ENCODE data around the gene ETV7. TPM values are rescaled to one million over a fixed set of nuclear protein-coding genes. Genes with fewer than 3 reads are reported as not detected.

ETV7 gene
- total RNA-seq, 1 donor from 2014 or later, result 0.29 TPM

DNA sequence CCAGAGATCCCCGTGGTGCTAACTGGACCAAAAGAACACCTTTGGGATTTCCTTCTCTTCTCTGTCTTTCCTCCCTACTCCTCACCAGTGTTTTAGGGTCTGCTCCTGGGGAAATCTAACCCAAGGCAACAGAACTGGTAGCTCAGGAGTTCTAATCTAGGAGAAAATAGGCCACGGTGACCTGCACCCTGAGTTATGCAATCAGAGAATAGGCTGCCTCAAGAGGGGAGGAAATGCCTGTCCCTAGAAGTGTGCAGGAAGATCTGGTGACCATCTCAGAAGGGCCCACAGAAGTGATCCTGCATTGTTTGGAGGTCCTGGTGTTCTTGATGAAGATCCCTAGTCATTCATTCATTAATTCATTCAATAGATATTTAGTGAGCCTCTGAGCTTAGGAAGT lies 3.4 kb downstream of the ETV7 start:
- DNase-seq (ENCODE audit: low spot score), result no peak

DNA sequence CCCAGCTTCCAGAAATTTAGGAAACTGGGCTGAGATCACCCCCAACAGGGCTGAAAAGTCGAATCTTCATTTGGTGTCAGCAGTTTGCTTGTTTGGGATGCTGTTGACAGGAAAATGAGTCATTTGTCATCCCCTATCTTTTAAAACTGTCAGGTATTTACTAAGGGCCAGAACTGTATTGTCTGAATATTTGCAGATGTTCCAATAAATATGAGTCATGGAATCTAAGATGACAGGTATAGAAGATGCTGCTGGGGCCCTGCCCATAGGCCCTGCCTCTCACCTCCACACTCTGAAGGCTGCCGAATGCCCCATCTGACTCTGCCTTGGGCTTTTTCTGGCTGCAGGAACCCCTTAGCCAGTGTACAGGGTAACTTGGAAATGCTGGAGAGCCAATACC lies 3.9 kb downstream of the ETV7 start:
- no peak for DNase-seq (ENCODE audit: low spot score)

DNA sequence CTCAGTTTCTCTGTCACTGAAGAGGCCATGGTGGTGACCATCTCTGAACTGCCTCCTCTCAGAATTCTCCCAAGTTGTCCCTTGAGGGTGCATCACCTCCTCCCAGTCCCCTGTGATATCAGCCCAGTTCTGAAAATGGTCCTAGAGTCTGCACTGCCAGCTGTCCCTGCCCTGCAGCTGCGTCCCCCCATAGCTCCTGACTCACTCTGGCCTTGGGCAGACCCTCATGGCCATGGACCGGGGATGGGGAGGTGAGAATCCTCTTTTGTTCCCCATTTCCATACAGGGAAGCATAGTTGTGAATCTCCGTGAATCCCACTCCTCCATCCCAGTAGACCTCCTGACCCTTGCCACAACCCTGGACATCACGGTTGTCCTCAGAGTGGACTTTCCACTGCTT lies 4.5 kb downstream of the ETV7 start:
- DNase-seq (ENCODE audit: low spot score), result peak; percentile 59

DNA sequence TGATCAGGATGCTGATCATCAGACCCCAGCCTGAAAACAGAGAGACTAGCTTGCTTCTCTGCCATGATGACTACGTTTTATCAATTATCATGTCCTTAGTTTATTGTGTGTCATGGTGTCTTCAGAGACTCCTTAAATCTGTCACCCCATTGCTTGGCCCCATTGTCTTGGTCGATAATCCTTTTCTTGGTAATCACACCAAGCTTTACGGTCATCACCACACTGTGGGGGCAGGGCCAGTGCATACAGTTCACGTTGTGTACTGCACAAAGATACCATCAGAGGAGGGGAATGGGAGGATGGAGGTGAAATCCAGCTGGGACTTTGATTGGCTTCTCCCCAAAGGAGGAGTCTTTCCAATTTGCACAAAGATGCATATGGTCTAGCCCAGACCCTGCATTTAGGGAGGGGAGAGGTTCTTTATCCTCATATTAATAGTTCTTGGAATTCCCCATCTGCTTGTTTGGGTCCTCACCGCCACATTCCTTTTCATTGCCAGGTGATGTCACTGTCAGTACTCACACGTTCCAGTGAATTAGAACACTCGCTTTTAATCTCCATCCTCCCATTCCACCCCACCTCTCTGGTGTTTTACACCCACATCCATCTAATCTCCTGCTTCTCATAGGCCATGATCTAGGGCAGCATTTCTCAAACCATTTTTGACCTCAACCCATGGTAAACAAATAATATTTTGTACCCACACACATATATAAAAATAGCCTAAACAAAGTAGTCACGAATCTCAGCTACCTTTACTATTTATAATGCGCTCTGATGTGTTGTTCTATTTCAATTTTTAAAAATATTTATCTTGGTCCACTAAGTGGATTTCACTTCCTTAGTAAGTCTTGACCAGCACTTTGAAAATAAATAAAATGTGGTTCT lies 5.7 kb downstream of the ETV7 start:
- DNase-seq (ENCODE audit: low spot score), result no peak

DNA sequence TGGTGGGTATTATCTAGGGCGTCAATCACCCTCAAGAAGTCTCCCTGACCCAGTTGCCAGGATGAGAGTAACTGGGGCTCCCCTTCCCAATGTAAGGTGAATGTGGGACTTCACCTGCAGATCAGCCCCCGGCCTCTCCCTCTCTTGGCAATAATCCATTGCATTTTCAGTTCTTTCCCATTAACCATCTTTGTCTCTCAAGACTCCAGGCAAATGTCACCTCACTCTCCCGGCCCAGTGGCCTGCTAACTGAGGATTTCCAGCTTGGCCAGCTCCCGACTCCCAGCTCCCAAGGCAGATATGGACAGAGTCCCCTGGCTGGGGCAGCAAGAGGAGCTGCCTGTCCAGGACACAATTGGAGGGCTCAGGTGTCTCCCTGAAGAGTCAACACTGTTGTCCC lies 7.3 kb downstream of the ETV7 start:
- DNase-seq (ENCODE audit: low spot score), result no peak

DNA sequence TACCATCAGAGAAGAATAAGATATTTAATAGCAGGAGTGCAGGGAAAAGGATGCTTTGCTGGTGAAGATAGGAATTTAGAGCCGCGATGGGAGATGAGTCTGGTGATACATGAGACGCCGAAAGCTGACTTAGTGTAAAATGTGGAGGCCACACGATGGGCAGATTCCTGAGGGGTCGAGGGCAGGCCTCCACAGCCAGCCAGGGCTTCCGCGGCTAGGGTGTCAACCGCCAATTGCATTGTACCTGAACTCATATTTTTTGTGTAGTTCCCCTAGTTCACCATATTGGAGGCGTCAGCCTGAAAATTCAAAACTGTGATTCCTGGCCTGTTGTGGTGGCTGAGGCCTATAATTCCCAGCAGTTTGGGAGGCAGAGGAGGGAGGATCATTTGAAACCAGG lies 8.5 kb downstream of the ETV7 start:
- DNase-seq (ENCODE audit: low spot score), result peak; percentile 47

DNA sequence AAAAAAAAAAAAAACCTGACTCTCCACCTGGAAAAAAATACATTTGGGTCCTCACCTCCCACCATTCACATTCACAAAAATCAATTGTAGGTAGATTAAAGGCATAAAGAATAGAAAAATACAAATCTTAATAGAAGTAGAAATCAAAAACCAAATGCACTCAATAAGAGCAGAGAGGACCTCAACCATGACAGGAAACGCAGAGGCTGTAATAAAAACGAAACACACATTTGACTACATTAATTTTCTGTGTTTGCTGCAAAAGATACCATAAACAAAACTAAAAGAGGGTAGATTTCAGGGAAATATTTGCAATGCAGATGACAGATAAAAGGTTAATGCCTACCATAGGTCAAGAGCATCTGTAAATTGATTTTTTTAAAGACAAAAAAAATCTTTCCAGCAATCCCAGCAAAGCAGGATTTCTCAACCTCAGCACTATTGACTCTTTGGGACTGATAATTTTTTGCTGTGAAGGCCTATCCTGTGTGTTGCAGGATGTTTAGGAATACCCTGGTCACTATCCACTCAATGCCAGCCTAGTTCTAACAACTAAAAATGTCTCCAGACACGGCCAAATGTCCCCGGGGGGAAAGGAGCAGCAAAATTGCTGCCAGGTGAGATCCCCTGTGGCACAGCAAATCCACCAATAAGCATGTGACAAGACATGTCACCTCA lies 9.1 kb downstream of the ETV7 start:
- DNase-seq (ENCODE audit: low spot score), result peak; percentile 22

DNA sequence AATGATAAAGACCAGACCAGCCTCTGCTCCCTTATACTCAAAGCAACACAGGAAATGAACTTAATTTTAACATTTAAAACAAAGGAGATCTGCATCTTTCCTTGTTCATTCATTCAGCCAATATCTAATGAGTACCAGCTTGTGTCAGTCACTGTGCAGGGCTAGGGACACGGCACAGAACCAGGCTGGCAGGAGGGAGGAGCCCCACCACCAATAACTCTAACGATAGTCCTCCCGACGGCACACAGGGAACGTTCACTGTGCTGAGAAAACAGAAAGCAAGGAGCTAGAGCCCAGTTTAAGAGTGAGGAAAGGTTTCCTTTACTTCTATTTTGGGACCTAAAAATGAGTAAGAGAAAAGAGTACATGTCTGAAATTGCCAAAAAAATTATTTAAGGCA lies 9.9 kb downstream of the ETV7 start:
- peak; percentile 5 for DNase-seq (ENCODE audit: low spot score)

DNA sequence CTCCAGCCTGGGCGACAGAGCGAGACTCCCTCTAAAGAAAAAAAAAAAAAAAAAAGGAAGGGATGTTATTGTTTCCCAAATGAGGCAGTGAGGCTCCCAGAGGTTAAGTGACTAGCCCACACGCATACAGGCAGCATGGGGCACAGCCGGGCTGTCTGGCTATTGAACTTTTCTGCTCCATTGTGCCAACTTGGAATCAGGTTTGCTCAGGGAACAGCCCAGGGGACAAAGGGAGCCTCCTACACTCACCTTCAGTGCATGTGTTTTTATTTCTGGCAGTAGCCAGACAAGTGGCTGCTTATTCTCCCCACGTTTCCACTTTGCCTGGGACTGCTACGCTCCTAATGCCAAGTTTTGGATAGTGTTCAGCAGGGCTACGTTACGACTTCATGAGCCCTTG lies 10.7 kb downstream of the ETV7 start:
- peak; percentile 49 for DNase-seq (ENCODE audit: low spot score)

DNA sequence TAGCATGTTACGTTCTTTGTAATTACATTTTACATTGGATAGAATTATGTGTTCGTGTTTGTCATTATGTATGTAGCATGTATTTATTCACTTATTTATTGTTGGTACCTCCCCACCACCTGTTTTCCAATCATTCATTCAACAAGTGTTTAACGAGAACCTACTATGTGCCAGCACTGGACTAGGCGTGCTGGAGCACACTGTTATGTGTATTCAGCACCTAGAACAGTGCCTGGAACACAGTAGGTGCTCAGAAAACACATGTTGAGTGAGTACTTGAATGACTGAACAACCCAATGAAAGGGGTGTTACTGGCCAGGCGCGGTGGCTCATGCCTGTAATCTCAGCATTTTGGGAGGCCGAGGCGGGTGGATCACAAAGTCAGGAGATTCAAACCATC lies 11.3 kb downstream of the ETV7 start:
- DNase-seq (ENCODE audit: low spot score), result no peak

DNA sequence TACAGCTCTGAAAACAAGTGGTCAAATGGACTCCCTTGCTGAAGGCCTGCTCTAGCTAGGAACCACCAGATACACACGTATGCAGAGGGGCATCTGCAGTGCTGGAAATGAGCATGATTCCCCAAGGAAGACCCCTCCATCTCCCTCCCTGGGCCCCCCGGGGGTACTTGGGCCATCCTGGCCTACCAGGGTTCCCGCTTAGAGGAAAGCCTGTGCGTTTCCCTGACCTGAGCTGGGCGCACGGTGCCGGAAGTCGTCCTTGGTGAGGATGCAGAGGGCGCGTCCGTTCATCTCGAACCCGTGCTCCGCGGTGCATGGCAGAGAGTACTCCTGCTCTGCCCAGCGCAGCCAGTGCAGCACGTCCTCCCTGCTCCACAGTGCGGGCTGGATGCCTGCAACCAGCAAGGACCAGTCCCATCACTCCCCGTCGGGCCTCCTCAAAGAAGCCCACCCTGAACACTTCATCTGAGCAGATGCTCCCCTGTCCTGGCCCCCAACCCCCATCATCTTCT lies 11.8 kb downstream of the ETV7 start:
- peak; percentile 86 for DNase-seq (ENCODE audit: low spot score)

DNA sequence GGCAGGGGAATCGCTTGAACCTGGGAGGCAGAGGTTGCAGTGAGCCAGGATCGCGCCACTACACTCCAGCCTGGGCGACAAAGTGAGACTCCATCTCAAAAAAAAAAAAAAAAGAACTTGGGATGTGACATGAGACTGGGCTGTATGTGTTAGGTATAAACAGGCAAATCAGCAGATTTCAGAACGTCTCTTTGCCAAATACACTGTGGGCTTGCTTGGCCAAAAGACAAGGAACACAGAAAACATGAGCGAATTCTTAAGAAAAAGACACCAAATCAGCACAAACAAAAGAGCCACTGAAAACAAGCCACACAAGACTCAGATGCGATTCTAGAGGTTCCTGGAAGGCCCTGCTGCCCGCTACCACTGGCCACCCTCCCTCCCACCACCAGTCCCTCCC lies 12.5 kb downstream of the ETV7 start:
- no peak for DNase-seq (ENCODE audit: low spot score)

DNA sequence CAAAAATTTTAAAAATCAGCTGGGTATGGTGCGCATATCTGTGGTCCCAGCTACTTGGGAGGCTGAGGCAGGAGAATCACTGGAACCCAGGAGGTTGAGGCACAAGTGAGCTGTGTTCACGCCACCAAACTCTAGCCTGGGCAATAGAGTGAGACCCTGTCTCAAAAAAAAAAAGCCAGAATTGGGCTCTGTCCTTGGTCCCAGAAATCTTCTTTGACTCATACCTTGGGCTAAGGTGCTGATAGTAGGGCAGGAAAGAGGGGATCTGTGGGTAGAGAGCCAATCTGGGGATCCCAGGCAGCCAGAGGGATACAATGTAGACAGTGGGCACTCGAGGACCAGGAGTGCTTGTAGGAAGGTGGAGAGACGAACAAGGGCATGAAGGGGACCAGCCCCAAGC lies 13.3 kb downstream of the ETV7 start:
- peak; percentile 9 for DNase-seq (ENCODE audit: low spot score)

DNA sequence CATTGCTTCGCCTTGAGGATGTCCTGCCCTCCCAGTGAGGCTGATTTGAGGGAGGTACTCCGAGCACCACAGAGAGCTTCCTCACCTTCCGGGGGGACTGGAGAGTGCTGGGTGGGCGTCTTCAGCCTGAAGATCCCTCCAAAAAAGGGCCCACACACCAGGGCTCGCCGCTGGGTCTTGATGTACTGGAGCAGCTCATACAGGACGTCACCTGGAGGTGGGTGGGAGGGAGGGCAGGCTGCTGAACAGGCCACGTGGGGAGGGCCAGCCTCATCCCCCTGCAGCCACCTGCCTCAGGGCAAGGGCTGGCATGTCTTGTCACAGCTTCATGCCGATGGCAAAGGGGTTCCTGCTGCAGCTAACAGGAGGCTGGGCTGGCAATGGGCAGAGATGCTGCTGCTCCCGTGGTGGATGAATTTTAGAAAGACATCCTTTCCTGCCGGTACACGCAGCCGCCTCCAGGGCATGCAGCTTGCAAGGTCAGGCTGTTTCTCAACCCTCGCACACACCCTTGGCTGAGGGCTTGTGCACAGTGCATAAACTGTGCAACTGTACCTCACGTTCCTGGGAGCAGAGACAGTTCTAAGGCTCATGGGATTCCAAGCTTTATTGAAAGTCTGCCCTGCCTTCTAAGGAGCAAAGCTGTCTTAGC lies 14.0 kb downstream of the ETV7 start:
- DNase-seq (ENCODE audit: low spot score), result peak; percentile 65

DNA sequence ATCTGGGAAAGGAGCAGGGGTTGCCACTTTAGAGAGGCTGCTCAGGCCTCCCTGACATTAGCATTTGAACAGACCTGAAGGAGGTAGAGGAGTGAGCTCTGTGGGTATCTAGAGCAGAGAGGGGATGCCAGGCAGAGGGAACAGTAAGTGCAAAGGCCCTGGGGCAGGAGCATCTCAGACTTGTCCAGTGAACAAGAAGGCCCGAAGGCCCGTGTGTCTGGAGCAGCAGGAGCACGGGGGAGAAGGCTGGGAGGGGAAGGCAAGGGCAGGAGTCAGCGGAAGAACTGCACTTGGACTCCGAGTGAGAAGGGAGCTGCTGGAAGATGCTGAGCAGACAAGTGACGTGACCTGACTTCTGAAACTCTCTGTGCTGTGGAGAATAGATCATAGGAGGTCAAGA lies 15.4 kb downstream of the ETV7 start:
- DNase-seq (ENCODE audit: low spot score), result no peak

DNA sequence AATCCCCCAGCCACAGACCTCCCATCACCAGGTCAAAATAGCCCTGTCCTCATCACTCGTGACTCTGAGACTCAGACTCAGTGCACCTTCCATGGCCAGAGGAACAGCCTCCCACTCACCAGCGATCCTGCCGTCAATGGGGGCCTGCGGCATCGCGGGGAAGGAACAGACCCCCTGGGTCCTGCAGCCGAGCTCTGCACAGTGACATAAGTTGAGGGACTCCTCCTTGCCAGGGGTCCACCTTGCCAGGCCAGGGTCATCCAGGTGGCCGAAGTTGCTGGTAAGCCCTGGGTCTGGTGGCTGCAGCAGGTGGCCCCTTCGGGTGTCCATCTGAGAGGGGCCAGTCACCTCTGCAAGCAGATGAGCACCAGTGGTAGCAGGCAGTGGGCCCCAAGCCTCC lies 16.3 kb downstream of the ETV7 start:
- DNase-seq (ENCODE audit: low spot score), result no peak

DNA sequence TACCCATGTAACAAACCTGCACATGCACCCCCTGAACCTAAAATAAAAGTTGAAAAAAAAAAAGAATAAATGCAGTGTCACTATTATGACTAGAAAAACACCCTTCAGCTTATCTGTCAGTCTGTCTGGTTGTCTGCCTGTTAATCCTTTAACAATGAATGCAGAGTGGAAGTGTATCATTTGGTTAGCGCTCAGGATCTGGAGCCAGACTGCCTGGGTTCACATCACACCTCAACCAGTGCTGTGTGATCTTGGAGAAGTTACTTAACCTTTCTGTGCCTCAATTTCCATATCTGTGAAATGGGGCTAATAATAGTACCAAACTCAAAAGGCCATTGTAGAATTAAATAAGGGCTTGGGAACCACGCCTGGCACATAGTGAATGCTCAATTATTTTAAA lies 16.8 kb downstream of the ETV7 start:
- DNase-seq (ENCODE audit: low spot score), result no peak

DNA sequence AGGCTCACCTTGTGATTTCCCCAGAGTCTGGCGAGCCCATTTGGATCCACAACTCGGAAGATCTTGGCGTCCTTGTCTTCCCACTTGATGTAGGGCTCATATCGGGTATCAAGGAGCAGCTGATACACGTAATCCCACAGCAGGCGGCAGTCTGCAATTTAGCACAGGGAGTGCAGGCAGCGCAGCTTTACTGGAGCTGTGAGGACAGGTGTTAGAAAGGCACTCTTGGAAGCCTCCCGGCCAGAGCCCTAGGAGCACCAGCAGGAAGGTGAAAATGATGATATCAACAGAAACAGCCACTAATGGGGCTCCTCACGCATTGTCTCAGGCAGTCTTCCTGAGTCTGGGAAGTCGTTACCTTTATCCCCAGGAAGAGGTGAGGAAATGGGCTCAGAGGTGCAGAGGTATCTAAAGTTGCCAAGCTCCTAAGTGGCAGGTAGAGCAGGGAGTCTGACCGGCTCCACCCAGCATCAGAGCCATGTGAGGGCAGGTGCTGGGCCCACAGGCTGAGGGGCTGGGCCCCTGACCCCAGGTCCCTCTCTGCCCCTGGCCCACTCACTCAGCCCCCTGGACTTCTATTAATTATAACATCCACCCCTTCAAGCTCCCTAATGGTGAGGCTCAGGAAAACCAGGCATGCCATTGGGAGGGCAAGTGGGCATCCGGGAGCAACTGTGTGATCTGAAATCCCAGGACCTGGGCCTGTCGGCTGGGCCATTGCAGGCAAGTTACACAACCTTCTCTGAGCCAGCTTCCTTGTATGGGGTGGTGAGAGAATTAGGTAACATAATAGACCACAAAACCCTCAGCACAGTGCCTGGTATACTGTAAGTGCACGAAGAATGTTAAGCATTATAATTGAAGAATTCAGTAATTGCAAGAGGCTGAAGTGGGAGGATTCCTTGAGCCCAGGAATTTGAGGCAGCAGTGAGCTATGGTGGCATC lies 18.3 kb downstream of the ETV7 start:
- DNase-seq (ENCODE audit: low spot score), result no peak

DNA sequence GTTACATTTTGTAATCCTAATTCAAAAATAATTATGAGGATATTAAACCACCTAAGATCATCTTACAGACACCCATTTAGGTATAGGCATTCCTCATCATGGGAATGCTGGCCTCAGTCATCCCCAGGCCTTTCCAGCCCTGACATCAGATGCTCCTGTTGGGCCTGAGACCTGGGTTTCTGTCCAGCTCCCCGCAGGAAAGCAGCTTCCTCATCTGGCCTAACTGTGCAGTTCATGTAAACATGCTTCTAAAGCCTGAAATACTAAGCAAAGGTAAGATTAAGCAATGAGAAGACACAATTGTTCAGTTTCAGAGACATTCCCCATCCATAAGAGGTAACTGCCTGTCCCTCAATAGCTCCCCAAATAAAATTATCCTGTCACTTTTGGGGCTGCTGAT lies 19.0 kb downstream of the ETV7 start:
- DNase-seq (ENCODE audit: low spot score), result no peak

DNA sequence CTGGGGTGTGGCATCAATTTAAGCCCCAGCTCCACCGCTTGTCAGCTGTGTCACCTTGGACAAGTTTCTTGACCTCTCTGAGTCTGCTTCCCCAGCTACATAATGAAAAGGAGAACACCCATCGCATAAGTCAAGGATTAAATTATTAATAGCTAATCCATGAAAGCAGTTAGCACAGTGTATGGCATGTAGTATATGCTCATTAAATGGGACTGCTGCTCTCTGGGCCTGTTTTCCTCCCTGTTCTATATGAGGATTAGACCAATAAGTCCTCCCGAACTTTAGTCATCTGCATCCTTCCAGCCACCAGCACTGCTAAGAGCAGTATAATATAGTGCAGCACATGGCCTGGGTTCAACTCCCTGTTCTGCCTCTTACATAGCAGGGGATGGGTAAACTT lies 19.7 kb downstream of the ETV7 start:
- no peak for DNase-seq (ENCODE audit: low spot score)

All from mesenteric fat pad (tissue), 1 donor.